T-helper 17 cell (primary cell): Measurements from ENCODE around the gene MBD6. TPM values are rescaled to one million over a fixed set of nuclear protein-coding genes. Genes with fewer than 3 reads are reported as not detected.
"Not testable (repeated sequence)": the region's sequence is repeated elsewhere in the genome, so short reads cannot be mapped to it uniquely, and the experiment has no call there.

Experiments used
- ATAC-seq: fragments of 150-1000 bp; cut with Tn5 transposase; 2 replicates; pipeline ENCODE4 v1.10.0; 2021; ENCODE audit warnings: mild to moderate bottlenecking, moderate library complexity
- DNase-seq, 3 donors: peaks; one replicate each; pipeline versions ENCODE4 v3.0.0 to v3.0.0-alpha.2; 2020 to 2021
- H3K9me3 ChIP-seq: one replicate; pipeline ENCODE4 v1.7.0; 2013; ENCODE audit warnings: low read length, mild to moderate bottlenecking; ENCODE audit not compliant: control insufficient read depth, poor library complexity, severe bottlenecking
- H3K27ac Mint-ChIP-seq: one replicate; pipeline ENCODE4 v1.8.0; 2022; ENCODE audit warnings: mild to moderate bottlenecking, moderate library complexity, mixed read lengths
- H3K27me3 Mint-ChIP-seq: one replicate; pipeline ENCODE4 v1.8.0; 2022; ENCODE audit warnings: mixed read lengths
- H3K36me3 Mint-ChIP-seq: one replicate; pipeline ENCODE4 v1.8.0; 2022; ENCODE audit warnings: low read depth, mixed read lengths
- H3K4me1 Mint-ChIP-seq: one replicate; pipeline ENCODE4 v1.8.0; 2022; ENCODE audit warnings: mild to moderate bottlenecking, mixed read lengths
- H3K4me3 Mint-ChIP-seq: one replicate; pipeline ENCODE4 v1.8.0; 2022; ENCODE audit warnings: mild to moderate bottlenecking, moderate library complexity, mixed read lengths
- total RNA-seq, 4 donors: library from RNA in 2 of 4; stranded (reverse) in 2 of 4; gene quantifications; one replicate each; pipeline ENCODE4 v1.2.3 and lab custom pipeline; 2022 to 2026

The MBD6 gene
- total RNA-seq, 2 donors from 2014 or later = 82.4 to 93.5 TPM

- no peak overlapping the region for H3K4me3 Mint-ChIP-seq
- ATAC-seq (no peak), DNase-seq (no peak)
- peaks cover 2% of the 10 kb centered on the region for H3K36me3 Mint-ChIP-seq
- no peaks in the 10 kb centered on the region for H3K9me3 ChIP-seq
- peaks cover 10% of the 10 kb centered on the region for H3K4me1 Mint-ChIP-seq
- peaks cover 33% of the 10 kb centered on the region for H3K27me3 Mint-ChIP-seq
- H3K27ac Mint-ChIP-seq = no peak overlapping the region
Measured at GRCh38 chr12:57560516-57560915, 37.9 kb downstream of the MBD6 start.

- not testable (repeated sequence) for DNase-seq, H3K36me3 Mint-ChIP-seq, H3K27ac Mint-ChIP-seq, H3K4me3 Mint-ChIP-seq, H3K4me1 Mint-ChIP-seq, H3K9me3 ChIP-seq, ATAC-seq
- H3K27me3 Mint-ChIP-seq = peaks cover 33% of the 10 kb centered on the region
Measured at GRCh38 chr12:57561117-57561516, 38.5 kb downstream of the MBD6 start.

GRCh38 chr12:57563358-57563757, 40.7 kb downstream of the MBD6 start:
- no peak for DNase-seq
- H3K9me3 ChIP-seq = no peaks in the 10 kb centered on the region
- Mint-ChIP-seq H3K27me3 (peaks cover 28% of the 10 kb centered on the region), H3K36me3 (peaks cover 2% of the 10 kb centered on the region), H3K4me3 (no peak overlapping the region), H3K27ac (no peak overlapping the region), H3K4me1 (peaks cover 10% of the 10 kb centered on the region)
- no peak for ATAC-seq

GRCh38 chr12:57564178-57564740, 41.6 kb downstream of the MBD6 start:
- H3K27ac Mint-ChIP-seq = peak overlapping the region; percentile 29
- ATAC-seq = no peak

GRCh38 chr12:57568838-57569237, 46.2 kb downstream of the MBD6 start:
- Mint-ChIP-seq H3K27me3 (peaks cover 22% of the 10 kb centered on the region), H3K27ac (no peak overlapping the region), H3K4me1 (peaks cover 3% of the 10 kb centered on the region), H3K36me3 (peaks cover 5% of the 10 kb centered on the region), H3K4me3 (no peak overlapping the region)
- ATAC-seq (no peak), DNase-seq (no peak)
- H3K9me3 ChIP-seq = no peaks in the 10 kb centered on the region

More at GRCh38 chr12:57564178-57564740, 41.6 kb downstream of the MBD6 start:
- peaks cover 3% of the 10 kb centered on the region for H3K36me3 Mint-ChIP-seq
- H3K4me3 Mint-ChIP-seq = no peak overlapping the region
- DNase-seq = no peak
- H3K9me3 ChIP-seq = no peaks in the 10 kb centered on the region
- H3K27me3 Mint-ChIP-seq = peaks cover 33% of the 10 kb centered on the region
- peaks cover 10% of the 10 kb centered on the region for H3K4me1 Mint-ChIP-seq

GRCh38 chr12:57569858-57570257, 47.2 kb downstream of the MBD6 start:
- Mint-ChIP-seq H3K27ac (no peak overlapping the region), H3K4me1 (no peaks in the 10 kb centered on the region), H3K27me3 (peaks cover 14% of the 10 kb centered on the region), H3K36me3 (peaks cover 4% of the 10 kb centered on the region), H3K4me3 (no peak overlapping the region)
- ATAC-seq (no peak), DNase-seq (no peak)
- no peaks in the 10 kb centered on the region for H3K9me3 ChIP-seq

GRCh38 chr12:57570438-57570837, 47.8 kb downstream of the MBD6 start:
- not testable (repeated sequence) for H3K4me1 Mint-ChIP-seq, DNase-seq, H3K36me3 Mint-ChIP-seq, H3K27ac Mint-ChIP-seq, ATAC-seq, H3K9me3 ChIP-seq, H3K4me3 Mint-ChIP-seq
- H3K27me3 Mint-ChIP-seq = peaks cover 19% of the 10 kb centered on the region

GRCh38 chr12:57571926-57572762, 49.5 kb downstream of the MBD6 start:
- no peak for DNase-seq
- no peak overlapping the region for H3K4me3 Mint-ChIP-seq

GRCh38 chr12:57574795-57575194, 52.2 kb downstream of the MBD6 start:
- H3K27ac Mint-ChIP-seq = no peak overlapping the region
- ATAC-seq = no peak
- H3K4me1 Mint-ChIP-seq = no peaks in the 10 kb centered on the region
- H3K4me3 Mint-ChIP-seq = no peak overlapping the region
- H3K9me3 ChIP-seq = no peaks in the 10 kb centered on the region
- peaks cover 12% of the 10 kb centered on the region for H3K27me3 Mint-ChIP-seq
- no peak for DNase-seq
- no peaks in the 10 kb centered on the region for H3K36me3 Mint-ChIP-seq

More at GRCh38 chr12:57571926-57572762, 49.5 kb downstream of the MBD6 start:
- peaks cover 3% of the 10 kb centered on the region for H3K36me3 Mint-ChIP-seq
- H3K9me3 ChIP-seq = no peaks in the 10 kb centered on the region
- H3K27ac Mint-ChIP-seq = no peak overlapping the region
- peaks cover 22% of the 10 kb centered on the region for H3K27me3 Mint-ChIP-seq
- no peaks in the 10 kb centered on the region for H3K4me1 Mint-ChIP-seq
- no peak for ATAC-seq

GRCh38 chr12:57575771-57576612, 53.4 kb downstream of the MBD6 start:
- Mint-ChIP-seq H3K27me3 (peaks cover 11% of the 10 kb centered on the region), H3K4me1 (no peaks in the 10 kb centered on the region), H3K36me3 (no peaks in the 10 kb centered on the region), H3K27ac (peak overlapping the region; percentile 70), H3K4me3 (no peak overlapping the region)
- ATAC-seq = no peak
- DNase-seq = no peak
- H3K9me3 ChIP-seq = no peaks in the 10 kb centered on the region

- Mint-ChIP-seq H3K4me3 (no peak overlapping the region), H3K27ac (peak overlapping the region; percentile 70)
- no peak for DNase-seq
Measured at GRCh38 chr12:57576613-57577160, 54.1 kb downstream of the MBD6 start.

GRCh38 chr12:57577981-57578758, 55.5 kb downstream of the MBD6 start:
- no peak for ATAC-seq

More at GRCh38 chr12:57576613-57577160, 54.1 kb downstream of the MBD6 start:
- Mint-ChIP-seq H3K27me3 (peaks cover 11% of the 10 kb centered on the region), H3K4me1 (no peaks in the 10 kb centered on the region), H3K36me3 (no peaks in the 10 kb centered on the region)
- no peak for ATAC-seq
- H3K9me3 ChIP-seq = no peaks in the 10 kb centered on the region

More at GRCh38 chr12:57577981-57578758, 55.5 kb downstream of the MBD6 start:
- DNase-seq = no peak
- H3K27ac Mint-ChIP-seq = no peak overlapping the region
- H3K4me1 Mint-ChIP-seq = peaks cover 1% of the 10 kb centered on the region
- no peak overlapping the region for H3K4me3 Mint-ChIP-seq
- peaks cover 16% of the 10 kb centered on the region for H3K27me3 Mint-ChIP-seq
- H3K36me3 Mint-ChIP-seq = peaks cover under 1% of the 10 kb centered on the region
- H3K9me3 ChIP-seq = no peaks in the 10 kb centered on the region
